ENCODE measurements around the gene HRG.
"Not testable (repeated sequence)": the region's sequence is repeated elsewhere in the genome, so short reads cannot be mapped to it uniquely, and the experiment has no call there.

HRG gene

GRCh38 chr3:186679151-186679550, 13.3 kb downstream of the HRG start:
- no peak for DNase-seq (ENCODE audit: low read depth in 1 of 2, low spot score in 1 of 2)

DNA sequence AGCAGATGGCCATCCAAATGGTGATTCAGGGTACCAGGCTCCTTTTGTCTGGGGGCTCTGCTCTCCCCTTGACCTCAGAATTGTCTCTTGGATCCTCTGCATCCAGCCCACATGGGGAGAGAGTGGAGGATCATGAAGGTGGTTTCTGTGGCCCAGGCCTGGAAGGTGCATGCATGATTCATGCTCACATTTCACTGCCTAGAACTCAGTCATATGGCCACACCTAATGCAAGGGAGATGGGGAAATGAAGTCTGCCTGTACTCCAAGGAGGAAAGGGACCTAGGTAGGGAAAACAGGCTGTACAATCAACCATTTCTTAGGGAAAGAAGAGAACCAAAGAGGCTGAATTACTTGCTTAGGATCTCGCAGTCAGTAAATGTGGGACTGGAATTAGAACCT, 15.1 kb downstream of the HRG start:
- DNase-seq (ENCODE audit: low read depth in 1 of 2, low spot score in 1 of 2): no peak

GRCh38 chr3:186682812-186683211, 17.0 kb downstream of the HRG start:
- DNase-seq (ENCODE audit: low read depth in 1 of 2, low spot score in 1 of 2): no peak

DNA sequence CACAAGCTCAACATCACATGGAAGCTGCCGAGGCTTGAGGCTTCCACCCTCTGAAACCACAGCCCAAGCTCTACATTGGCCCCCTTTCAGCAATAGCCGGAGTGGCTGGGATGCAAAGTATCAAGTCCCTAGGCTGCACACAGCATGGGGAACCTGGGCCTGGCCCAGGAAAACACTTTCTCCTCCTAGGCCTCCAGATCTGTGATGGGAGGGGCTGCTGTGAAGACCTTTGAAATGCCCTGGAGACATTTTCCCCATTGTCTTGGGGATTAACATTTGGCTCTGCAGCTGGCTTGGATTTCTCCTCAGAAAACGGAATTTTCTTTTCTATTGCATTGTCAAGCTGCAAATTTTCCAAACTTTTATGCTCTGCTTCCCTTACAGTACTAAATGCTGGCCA, 18.2 kb downstream of the HRG start:
- no peak for DNase-seq (ENCODE audit: low read depth in 1 of 2, low spot score in 1 of 2)

DNA sequence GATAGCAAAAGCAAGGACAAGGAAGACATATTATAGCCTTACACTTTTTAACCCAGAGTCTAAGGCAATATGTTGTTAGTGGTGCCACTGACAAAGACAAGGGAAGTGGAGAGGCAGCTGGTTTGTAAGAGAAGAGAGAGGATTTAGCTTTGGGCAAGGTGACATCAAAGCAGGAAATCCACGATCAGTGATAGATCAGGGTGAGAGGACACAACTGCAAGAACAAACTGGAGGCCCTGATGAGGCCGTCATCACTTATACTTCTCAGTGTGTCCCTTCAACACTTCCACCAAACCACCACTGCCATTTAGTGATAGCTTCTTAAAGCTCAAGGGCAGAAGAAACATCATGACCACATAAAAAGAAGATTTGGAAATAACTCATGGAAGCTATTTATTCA, 20.7 kb downstream of the HRG start:
- DNase-seq (ENCODE audit: low read depth in 1 of 2, low spot score in 1 of 2): not testable (repeated sequence)

DNA sequence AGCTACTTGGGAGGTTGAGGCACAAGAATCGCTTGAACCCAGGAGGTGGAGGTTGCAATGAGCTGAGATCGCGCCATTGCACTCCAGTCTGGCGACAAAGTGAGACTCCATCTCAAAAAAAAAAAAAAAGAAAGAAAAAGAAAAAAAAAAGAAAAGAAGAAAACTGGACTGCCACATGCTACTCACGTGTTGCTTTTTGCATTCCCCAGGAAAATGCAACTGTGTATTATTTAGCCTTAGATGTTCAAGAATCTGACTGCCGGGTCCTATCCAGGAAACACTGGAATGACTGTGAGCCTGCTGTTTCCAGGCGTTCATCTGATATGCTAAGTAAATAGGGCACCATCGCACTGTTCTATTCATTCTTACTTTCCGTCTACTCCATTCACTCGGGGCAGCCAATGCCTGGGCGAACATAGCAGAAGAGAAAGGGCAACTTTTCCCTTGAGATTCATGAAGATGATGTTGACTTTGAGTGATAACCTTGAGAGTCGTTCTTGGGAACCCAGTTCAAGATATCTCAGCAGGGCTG, 21.4 kb downstream of the HRG start:
- DNase-seq (ENCODE audit: low read depth in 1 of 2, low spot score in 1 of 2): no peak

GRCh38 chr3:186690304-186690703, 24.5 kb downstream of the HRG start:
- not testable (repeated sequence) for DNase-seq (ENCODE audit: low read depth in 1 of 2, low spot score in 1 of 2)

DNA sequence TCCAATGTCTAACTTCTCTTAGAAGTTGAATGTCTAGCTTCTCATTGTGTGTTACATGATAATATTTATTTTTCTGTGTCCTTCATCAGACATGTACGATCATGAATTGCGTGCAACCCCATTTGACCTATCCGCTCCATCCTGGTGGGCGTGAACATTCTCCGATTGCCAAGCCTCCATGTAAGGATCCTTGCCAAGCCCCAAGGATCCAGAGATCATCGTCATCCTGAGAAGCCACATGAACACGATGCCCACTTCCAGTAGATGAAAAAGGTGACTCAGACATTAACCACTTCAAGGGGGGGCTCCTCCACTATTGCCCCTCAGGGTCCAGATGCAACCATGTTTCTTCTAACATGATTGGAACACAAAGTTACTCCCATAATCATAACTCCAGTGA, 25.9 kb downstream of the HRG start:
- DNase-seq (ENCODE audit: low read depth in 1 of 2, low spot score in 1 of 2): no peak

DNA sequence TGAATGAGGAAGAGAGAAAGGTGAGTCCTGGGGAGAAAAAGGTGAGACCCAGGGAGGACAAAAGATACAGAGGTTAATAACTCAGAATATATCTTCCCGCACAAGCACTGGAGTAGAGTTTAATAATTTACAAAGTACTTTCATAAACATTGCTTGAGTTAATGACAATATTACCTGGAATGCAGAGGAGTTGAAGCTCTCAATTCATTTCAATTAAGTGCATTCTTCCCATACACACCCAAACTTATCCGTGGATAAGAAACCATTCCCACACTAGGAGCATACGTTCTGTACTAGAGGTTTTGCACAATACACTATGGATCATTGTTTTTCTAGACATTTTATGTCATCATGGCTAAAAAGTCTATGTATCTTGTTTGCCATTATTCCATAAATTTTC, 28.0 kb downstream of the HRG start:
- DNase-seq (ENCODE audit: low read depth in 1 of 2, low spot score in 1 of 2): no peak

- DNase-seq (ENCODE audit: low read depth in 1 of 2, low spot score in 1 of 2): no peak
Observed at GRCh38 chr3:186694288-186695032, 28.6 kb downstream of the HRG start.

DNA sequence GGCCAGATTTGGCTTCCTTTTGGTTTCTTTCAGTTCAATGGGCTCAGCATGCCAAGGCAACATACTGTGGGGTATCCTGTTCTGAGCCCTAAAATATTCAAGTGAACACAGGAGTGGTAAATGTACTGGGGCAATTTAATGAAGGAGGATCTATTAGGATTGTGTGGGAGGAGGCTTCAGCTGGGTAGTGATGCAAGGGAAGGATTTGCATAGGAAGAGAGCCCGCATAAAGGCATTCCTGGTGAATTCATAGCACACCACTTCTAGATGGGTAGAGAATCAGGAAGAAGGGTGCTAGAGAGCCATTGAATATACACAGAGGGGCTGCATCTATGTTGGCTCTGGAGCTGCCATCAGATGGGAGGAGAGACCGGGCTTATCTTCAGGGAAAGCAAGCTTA, 30.7 kb downstream of the HRG start:
- DNase-seq (ENCODE audit: low read depth in 1 of 2, low spot score in 1 of 2): no peak

DNA sequence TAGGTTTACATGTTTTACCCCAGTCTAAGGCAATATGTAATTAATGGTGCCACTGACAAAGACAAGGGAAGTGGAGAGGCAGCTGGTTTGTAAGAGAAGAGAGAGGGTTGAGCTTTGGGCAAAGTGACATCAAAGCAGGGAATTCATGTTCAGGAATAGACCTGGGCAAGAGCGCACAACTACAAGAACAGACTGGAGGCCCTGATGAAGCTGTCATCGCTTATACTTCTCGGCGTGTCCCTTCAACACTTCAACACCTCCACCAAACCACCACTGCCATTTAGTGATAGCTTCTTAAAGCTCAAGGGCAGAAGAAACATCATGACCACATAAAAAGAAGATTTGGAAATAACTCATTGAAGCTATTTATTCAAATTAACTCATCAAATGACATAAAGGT, 31.7 kb downstream of the HRG start:
- DNase-seq (ENCODE audit: low read depth in 1 of 2, low spot score in 1 of 2): no peak

GRCh38 chr3:186700267-186700666, 34.5 kb downstream of the HRG start:
- DNase-seq (ENCODE audit: low read depth in 1 of 2, low spot score in 1 of 2): no peak

- DNase-seq (ENCODE audit: low read depth in 1 of 2, low spot score in 1 of 2): not testable (repeated sequence)
Observed at GRCh38 chr3:186702451-186702850, 36.6 kb downstream of the HRG start.

DNA sequence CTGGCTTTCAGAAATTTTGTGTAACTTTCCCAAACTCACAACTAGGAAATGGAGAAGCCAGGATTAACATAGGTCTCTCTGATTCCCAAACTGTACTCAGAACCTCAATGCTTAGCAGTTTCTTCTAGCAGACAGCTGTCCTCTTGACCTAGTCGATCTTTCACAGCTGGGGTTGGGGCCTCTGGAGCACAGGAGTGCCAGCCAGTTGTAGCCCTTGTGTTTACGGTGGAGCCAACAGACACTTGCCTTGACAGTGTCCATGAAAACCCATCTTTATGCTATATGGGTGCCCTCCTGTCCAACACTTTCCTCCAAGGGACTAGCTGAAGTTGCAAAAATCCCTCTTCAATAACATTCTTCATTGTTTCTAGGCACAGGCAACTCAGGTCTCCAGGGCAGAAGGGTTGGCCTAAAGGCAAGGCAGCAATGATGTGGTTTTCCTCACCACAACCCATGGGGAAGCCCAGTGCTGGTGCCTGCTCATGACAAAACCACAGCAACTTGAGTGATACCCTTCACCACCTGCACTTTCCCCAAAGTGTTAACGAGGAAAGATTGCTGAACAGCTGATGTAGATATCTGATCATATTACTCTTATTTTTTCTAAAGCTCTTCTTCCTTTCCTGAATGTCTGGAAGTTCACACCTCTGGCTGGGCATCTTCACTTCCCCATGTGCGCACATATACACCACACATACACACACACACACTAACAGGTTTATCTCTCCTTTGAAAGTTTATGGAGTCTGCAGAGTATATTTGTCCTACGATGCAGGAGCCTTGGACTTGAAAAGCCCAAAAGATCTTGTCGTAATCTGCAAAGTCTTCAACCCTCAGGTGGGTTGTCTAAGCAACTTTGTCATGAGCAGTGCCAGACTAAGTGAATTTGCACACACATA, 40.3 kb downstream of the HRG start:
- no peak for DNase-seq (ENCODE audit: low read depth in 1 of 2, low spot score in 1 of 2)

GRCh38 chr3:186708983-186709679, 43.3 kb downstream of the HRG start:
- no peak for DNase-seq (ENCODE audit: low read depth in 1 of 2, low spot score in 1 of 2)

- DNase-seq (ENCODE audit: low read depth in 1 of 2, low spot score in 1 of 2): not testable (repeated sequence)
Observed at GRCh38 chr3:186710694-186711093, 44.9 kb downstream of the HRG start.

GRCh38 chr3:186713499-186713898, 47.7 kb downstream of the HRG start:
- DNase-seq (ENCODE audit: low read depth in 1 of 2, low spot score in 1 of 2): no peak

DNA sequence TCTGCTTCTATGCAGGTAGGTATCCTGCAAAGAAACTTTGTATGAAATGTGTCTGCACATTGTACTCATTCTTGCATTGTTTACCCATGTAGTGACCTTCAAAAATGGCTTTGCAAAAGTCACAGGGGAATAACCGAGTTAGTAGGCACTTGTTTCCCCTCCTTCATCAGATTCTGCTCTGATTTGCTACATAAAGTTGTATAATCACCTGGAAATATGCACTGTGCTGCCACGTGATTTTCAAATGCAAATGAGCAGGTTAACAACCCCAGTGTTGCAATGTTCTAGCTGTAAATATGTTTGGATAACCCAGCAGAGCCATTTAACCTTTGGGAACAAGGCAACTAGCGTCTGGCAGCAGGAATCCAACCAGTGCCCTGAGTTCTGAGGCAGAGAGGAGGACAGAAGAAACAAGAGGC, 51.2 kb downstream of the HRG start, which contains the start of gene KNG1:
Gene KNG1, plus strand, starts transcription at position 321 of the 419 bp plus-strand sequence. CDS start 184 bp downstream, outside the sequence.
- no peak for DNase-seq (ENCODE audit: low read depth in 1 of 2, low spot score in 1 of 2)

DNA sequence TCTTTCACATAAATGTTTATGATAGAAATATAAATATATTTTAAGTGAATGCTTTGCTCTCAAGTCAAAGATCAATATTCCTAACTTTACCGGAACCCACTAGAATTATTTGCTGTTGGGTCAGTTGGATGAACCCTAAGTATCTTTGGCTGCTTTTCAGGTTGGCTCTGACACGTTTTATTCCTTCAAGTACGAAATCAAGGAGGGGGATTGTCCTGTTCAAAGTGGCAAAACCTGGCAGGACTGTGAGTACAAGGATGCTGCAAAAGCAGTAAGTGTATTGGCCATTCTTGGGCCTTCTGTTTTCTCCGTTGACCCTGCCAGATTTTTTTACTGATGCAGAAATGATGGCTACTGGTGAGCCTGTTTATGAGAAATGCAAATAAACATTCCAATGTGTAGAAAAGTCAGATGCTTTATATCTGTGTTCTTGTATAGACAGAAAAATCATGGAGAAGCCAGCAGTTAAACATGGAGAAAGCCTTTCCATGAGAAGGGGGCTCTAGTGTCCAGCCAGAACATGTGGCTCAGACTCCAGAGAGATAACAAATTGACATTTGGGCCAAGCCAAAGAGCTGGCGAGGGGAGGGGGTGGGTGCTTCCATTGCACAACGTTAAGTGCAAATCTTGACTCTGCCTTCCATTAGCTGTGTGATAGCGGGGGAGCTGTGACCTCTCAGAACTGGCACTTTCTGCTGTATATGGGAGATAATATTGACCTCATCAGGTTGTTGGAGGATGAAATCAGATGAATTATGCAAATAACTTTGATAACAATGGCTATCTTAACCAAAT, 54.3 kb downstream of the HRG start:
- DNase-seq (ENCODE audit: low read depth in 1 of 2, low spot score in 1 of 2): no peak

DNA sequence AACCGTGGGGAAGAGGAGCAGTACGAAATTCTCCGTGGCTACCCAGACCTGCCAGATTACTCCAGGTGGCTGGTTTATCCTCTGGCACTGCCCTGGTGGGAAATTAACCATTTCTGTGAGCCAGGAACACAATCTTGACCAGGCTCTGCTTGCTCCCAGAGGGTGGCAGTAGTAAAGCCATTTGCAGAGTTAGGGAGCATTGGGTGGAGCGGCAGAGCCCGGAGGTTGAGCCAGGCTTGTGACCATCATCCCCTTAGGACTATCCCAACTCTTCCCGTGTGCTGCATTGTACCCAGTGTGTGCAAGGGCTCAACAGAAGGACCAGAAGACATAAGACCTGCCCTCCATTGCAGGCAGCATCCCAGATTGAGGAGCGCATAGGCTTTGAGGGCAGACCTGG, 56.6 kb downstream of the HRG start:
- DNase-seq (ENCODE audit: low read depth in 1 of 2, low spot score in 1 of 2): no peak

All from activated T-helper 1 cell treated with anti-CD3 and anti-CD28 coated beads, Interleukin-2, amount 50 U/mL, for 16 hours (primary cell).